ENCODE data around the gene PLLP.

PLLP gene

GRCh38 chr16:57229079-57229478 lies 55.4 kb downstream of the PLLP start:
- no peaks in the 10 kb centered on the region for H3K36me3 ChIP-seq (ENCODE audit: control insufficient read depth, insufficient read depth, low read length)
- H3K4me1 ChIP-seq, result peaks cover 12% of the 10 kb centered on the region
- no peak overlapping the region for H2AFZ ChIP-seq
- no peak overlapping the region for H3K9ac ChIP-seq
- TF ChIP-seq CTCF (IDR thresholded peaks at IDR 0.05), result no peak
- H3K4me3 ChIP-seq (ENCODE audit: low read depth, low read length), result no peak overlapping the region
- H3K27ac ChIP-seq, result no peak overlapping the region
- H3K79me2 ChIP-seq, result peaks cover 3% of the 10 kb centered on the region
- H3K27me3 ChIP-seq (ENCODE audit: control insufficient read depth, insufficient read depth, low read length), result no peaks in the 10 kb centered on the region
- H3K4me2 ChIP-seq (ENCODE audit: low read length), result no peak overlapping the region
- no peaks in the 10 kb centered on the region for H3K9me3 ChIP-seq (ENCODE audit: control insufficient read depth, low read length)

GRCh38 chr16:57226701-57227621 lies 57.5 kb downstream of the PLLP start:
- Histone ChIP-seq H3K27me3 (ENCODE audit: control insufficient read depth, insufficient read depth, low read length) (no peaks in the 10 kb centered on the region), H3K27ac (no peak overlapping the region), H3K4me3 (ENCODE audit: low read depth, low read length) (no peak overlapping the region), H3K79me2 (no peaks in the 10 kb centered on the region), H3K36me3 (ENCODE audit: control insufficient read depth, insufficient read depth, low read length) (no peaks in the 10 kb centered on the region), H2AFZ (no peak overlapping the region), H3K4me2 (ENCODE audit: low read length) (no peak overlapping the region), H3K9ac (no peak overlapping the region), H3K9me3 (ENCODE audit: control insufficient read depth, low read length) (no peaks in the 10 kb centered on the region), H3K4me1 (peaks cover 6% of the 10 kb centered on the region)
- no peak for TF ChIP-seq CTCF (IDR thresholded peaks at IDR 0.05)

GRCh38 chr16:57225978-57226377 lies 58.5 kb downstream of the PLLP start:
- H3K36me3 ChIP-seq (ENCODE audit: control insufficient read depth, insufficient read depth, low read length), result no peaks in the 10 kb centered on the region
- H3K4me1 ChIP-seq, result no peaks in the 10 kb centered on the region

GRCh38 chr16:57224651-57225335 lies 59.7 kb downstream of the PLLP start:
- Histone ChIP-seq H3K79me2 (no peaks in the 10 kb centered on the region), H3K36me3 (ENCODE audit: control insufficient read depth, insufficient read depth, low read length) (no peaks in the 10 kb centered on the region), H3K4me1 (no peaks in the 10 kb centered on the region), H3K9me3 (ENCODE audit: control insufficient read depth, low read length) (no peaks in the 10 kb centered on the region), H3K4me3 (ENCODE audit: low read depth, low read length) (no peak overlapping the region), H3K27ac (no peak overlapping the region), H3K9ac (no peak overlapping the region), H3K4me2 (ENCODE audit: low read length) (no peak overlapping the region), H2AFZ (no peak overlapping the region), H3K27me3 (ENCODE audit: control insufficient read depth, insufficient read depth, low read length) (no peaks in the 10 kb centered on the region)
- no peak for TF ChIP-seq CTCF (IDR thresholded peaks at IDR 0.05)

More at GRCh38 chr16:57225978-57226377, 58.5 kb downstream of the PLLP start:
- no peak for TF ChIP-seq CTCF (IDR thresholded peaks at IDR 0.05)
- Histone ChIP-seq H3K9me3 (ENCODE audit: control insufficient read depth, low read length) (no peaks in the 10 kb centered on the region), H3K27me3 (ENCODE audit: control insufficient read depth, insufficient read depth, low read length) (no peaks in the 10 kb centered on the region), H3K79me2 (no peaks in the 10 kb centered on the region), H3K27ac (no peak overlapping the region), H3K4me3 (ENCODE audit: low read depth, low read length) (no peak overlapping the region), H2AFZ (no peak overlapping the region), H3K4me2 (ENCODE audit: low read length) (no peak overlapping the region), H3K9ac (no peak overlapping the region)
